ENCODE results near the gene CHKA. TPM values are rescaled to one million over a fixed set of nuclear protein-coding genes. Genes with fewer than 3 reads are reported as not detected.

The CHKA gene
- total RNA-seq, 1 donor, result 10.8 TPM

- TF ChIP-seq, protein P1, sequence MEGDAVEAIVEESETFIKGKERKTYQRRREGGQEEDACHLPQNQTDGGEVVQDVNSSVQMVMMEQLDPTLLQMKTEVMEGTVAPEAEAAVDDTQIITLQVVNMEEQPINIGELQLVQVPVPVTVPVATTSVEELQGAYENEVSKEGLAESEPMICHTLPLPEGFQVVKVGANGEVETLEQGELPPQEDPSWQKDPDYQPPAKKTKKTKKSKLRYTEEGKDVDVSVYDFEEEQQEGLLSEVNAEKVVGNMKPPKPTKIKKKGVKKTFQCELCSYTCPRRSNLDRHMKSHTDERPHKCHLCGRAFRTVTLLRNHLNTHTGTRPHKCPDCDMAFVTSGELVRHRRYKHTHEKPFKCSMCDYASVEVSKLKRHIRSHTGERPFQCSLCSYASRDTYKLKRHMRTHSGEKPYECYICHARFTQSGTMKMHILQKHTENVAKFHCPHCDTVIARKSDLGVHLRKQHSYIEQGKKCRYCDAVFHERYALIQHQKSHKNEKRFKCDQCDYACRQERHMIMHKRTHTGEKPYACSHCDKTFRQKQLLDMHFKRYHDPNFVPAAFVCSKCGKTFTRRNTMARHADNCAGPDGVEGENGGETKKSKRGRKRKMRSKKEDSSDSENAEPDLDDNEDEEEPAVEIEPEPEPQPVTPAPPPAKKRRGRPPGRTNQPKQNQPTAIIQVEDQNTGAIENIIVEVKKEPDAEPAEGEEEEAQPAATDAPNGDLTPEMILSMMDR (IDR thresholded peaks at IDR 0.05; ENCODE audit: insufficient read depth, low read depth, low read length), result peak; percentile 41
- no peak overlapping the region for H3K4me3 ChIP-seq (ENCODE audit: low read depth, low read length)
- DNase-seq (ENCODE audit: low read depth), result peak; percentile 25
These were observed 100.6 kb downstream of the CHKA start for GRCh38 chr11:68020575-68020974.

GRCh38 chr11:68019486-68019885, 101.7 kb downstream of the CHKA start:
- TF ChIP-seq, protein P1 (IDR thresholded peaks at IDR 0.05; ENCODE audit: insufficient read depth, low read depth, low read length), result no peak
- no peak overlapping the region for H3K4me3 ChIP-seq (ENCODE audit: low read depth, low read length)
- DNase-seq (ENCODE audit: low read depth), result no peak

DNA sequence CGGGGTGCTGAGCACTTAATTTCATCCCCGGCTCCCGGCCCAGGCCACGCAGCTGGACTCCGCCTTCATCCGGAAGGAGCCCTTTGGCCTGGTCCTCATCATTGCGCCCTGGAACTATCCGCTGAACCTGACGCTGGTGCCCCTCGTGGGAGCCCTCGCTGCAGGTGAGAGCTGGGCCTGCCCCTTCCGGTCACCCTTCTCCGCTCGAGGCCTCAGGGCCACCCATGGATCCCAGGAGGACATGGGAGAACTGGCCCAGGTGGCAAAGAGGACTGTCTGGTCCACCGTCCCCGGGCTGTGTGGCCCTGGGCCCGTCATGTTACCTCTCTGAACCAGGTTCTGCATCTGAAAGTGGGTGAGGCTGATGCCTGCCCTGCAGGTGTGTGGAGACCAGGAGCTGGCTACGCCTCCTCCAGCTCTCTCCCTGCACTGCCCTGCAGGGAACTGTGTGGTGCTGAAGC, 102.4 kb downstream of the CHKA start:
- TF ChIP-seq, protein P1 (IDR thresholded peaks at IDR 0.05; ENCODE audit: insufficient read depth, low read depth, low read length), result no peak
- H3K4me3 ChIP-seq (ENCODE audit: low read depth, low read length), result no peak overlapping the region
- no peak for DNase-seq (ENCODE audit: low read depth)

DNA sequence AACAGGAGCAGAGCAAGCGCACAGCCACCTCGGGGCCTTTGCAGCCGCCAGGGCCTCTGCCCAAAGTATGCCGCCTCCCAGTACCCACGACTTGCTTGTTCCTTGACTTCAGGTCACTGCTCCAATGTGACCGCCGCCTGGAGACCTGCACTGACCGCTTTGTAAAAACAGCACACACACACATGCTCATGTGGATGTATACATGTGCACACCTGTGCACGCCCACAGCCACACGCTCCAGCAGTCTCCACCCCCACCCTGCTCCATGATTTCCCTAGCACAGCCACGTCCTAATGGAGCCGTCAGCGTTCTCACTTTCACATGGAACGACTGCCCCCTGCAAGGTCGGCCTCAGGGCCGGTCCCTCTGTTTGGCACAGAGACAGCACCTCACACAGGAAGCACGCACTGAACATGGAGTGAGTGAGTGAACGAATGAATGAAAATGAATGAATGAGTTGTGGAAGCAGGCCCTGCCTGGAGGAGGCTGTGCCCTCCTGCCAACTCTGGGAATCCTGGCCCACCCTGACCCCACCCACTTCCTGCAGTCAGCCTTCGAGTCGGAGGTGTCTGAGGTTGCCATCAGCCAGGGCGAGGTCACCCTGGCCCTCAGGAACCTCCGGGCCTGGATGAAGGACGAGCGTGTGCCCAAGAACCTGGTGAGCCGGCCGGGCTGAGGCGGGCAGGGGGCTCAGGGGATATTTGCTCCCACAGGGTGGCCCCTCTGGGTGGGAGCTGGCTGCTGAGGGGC, 103.0 kb downstream of the CHKA start:
- no peak for DNase-seq (ENCODE audit: low read depth)
- H3K4me3 ChIP-seq (ENCODE audit: low read depth, low read length), result no peak overlapping the region
- TF ChIP-seq, protein P1 (IDR thresholded peaks at IDR 0.05; ENCODE audit: insufficient read depth, low read depth, low read length), result no peak

- no peak for DNase-seq (ENCODE audit: low read depth)
- TF ChIP-seq, protein P1 (IDR thresholded peaks at IDR 0.05; ENCODE audit: insufficient read depth, low read depth, low read length), result no peak
These were observed 104.0 kb downstream of the CHKA start for GRCh38 chr11:68016904-68017817.

GRCh38 chr11:68016161-68016903, 104.9 kb downstream of the CHKA start:
- TF ChIP-seq, protein P1 (IDR thresholded peaks at IDR 0.05; ENCODE audit: insufficient read depth, low read depth, low read length), result no peak
- no peak overlapping the region for H3K4me3 ChIP-seq (ENCODE audit: low read depth, low read length)
- no peak for DNase-seq (ENCODE audit: low read depth)

More at GRCh38 chr11:68016904-68017817, 104.0 kb downstream of the CHKA start:
- no peak overlapping the region for H3K4me3 ChIP-seq (ENCODE audit: low read depth, low read length)
